ENCODE results near the gene SSBP2.
"Not testable (repeated sequence)": the region's sequence is repeated elsewhere in the genome, so short reads cannot be mapped to it uniquely, and the experiment has no call there.

SSBP2 gene

DNA sequence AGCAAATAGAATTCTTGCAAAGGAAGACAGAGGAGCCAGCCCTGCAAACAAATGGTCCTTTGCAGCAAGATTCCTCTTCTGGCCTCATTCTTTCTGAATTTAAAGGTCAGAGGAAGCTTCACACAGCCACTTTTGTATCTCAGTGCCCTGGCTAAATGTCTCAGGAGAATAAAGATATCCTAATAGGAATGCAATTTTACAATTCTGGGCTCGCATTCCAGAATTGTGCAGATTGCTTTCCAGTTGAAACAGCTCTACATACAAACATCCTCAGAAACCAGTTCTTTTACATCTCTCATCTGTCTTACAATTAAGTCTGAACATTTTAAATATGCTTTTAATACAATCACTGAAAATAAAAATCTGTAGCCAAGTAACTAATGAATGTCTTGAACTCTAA, 342.4 kb downstream of the SSBP2 start:
- no peak for DNase-seq (ENCODE audit: low read depth)
- TF ChIP-seq, protein P1, sequence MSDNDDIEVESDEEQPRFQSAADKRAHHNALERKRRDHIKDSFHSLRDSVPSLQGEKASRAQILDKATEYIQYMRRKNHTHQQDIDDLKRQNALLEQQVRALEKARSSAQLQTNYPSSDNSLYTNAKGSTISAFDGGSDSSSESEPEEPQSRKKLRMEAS (IDR thresholded peaks at IDR 0.05; ENCODE audit: low read depth, low read length) = no peak
- no peak for TF ChIP-seq POLR2A (IDR thresholded peaks at IDR 0.05; ENCODE audit: extremely low read depth, insufficient read length)
- TF ChIP-seq MYC (IDR thresholded peaks at IDR 0.05; ENCODE audit: low read depth, low read length) = no peak
- TF ChIP-seq, protein P2, sequence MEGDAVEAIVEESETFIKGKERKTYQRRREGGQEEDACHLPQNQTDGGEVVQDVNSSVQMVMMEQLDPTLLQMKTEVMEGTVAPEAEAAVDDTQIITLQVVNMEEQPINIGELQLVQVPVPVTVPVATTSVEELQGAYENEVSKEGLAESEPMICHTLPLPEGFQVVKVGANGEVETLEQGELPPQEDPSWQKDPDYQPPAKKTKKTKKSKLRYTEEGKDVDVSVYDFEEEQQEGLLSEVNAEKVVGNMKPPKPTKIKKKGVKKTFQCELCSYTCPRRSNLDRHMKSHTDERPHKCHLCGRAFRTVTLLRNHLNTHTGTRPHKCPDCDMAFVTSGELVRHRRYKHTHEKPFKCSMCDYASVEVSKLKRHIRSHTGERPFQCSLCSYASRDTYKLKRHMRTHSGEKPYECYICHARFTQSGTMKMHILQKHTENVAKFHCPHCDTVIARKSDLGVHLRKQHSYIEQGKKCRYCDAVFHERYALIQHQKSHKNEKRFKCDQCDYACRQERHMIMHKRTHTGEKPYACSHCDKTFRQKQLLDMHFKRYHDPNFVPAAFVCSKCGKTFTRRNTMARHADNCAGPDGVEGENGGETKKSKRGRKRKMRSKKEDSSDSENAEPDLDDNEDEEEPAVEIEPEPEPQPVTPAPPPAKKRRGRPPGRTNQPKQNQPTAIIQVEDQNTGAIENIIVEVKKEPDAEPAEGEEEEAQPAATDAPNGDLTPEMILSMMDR (IDR thresholded peaks at IDR 0.05; ENCODE audit: low read depth, low read length) = no peak
- no peak overlapping the region for H3K4me3 ChIP-seq (ENCODE audit: low read depth, low read length)

DNA sequence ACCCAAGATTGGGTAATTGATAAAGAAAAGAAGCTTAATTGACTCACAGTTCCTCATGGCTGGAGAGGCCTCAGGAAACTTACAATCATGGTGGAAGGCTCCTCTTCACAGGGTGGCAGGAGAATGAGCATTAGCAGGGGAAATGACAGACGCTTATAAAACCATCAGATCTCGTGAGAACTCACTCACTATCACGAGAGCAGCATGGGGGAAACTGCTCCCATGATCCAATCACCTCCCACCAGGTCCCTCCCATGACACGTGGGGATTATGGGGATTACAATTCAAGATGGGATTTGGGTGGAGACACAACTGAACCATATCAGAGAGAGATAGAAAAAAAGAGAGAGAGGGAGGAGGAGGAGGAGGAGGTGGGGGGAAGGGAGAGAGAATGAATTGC, 343.1 kb downstream of the SSBP2 start:
- DNase-seq (ENCODE audit: low read depth); H3K4me3 ChIP-seq (ENCODE audit: low read depth, low read length): not testable (repeated sequence)

DNA sequence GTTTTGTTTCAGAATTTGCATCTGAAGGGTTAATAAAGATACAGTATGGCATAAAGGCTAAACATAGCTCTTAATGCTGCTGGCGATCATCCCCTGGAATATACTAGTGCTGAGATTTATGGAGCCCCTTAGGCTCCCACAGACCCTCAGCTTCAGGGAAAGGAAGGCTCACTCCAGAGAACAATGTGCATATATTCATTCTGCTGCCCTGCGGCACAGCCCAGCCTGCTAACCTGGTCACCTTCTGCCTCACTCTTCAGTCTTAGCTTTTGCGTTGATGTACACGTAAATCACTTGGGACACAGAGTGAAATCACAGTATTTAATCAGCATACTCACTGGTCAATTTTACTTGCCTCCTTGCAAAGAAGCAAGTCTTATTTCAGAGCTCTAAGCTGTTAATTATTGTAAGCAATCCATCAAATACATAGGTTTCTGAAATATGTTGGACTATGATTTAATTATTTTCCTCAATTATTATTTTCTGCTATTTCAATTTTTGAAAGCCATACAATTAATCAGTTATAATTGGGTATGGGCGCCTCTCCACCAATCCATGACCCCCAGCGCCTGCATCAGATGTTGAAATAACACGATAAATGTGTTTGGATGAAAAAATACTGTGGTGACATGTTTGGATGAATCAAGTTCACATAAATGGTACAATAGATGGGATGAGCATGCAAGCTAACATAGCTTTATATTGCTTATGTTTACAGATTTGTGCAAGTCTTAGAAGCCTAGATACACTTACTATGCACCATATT, 345.6 kb downstream of the SSBP2 start:
- no peak overlapping the region for H3K4me3 ChIP-seq (ENCODE audit: low read depth, low read length)
- TF ChIP-seq, protein P2 (IDR thresholded peaks at IDR 0.05; ENCODE audit: low read depth, low read length) = no peak
- TF ChIP-seq POLR2A (IDR thresholded peaks at IDR 0.05; ENCODE audit: extremely low read depth, insufficient read length) (no peak), MYC (IDR thresholded peaks at IDR 0.05; ENCODE audit: low read depth, low read length) (no peak)
- TF ChIP-seq, protein P1 (IDR thresholded peaks at IDR 0.05; ENCODE audit: low read depth, low read length) = no peak

DNA sequence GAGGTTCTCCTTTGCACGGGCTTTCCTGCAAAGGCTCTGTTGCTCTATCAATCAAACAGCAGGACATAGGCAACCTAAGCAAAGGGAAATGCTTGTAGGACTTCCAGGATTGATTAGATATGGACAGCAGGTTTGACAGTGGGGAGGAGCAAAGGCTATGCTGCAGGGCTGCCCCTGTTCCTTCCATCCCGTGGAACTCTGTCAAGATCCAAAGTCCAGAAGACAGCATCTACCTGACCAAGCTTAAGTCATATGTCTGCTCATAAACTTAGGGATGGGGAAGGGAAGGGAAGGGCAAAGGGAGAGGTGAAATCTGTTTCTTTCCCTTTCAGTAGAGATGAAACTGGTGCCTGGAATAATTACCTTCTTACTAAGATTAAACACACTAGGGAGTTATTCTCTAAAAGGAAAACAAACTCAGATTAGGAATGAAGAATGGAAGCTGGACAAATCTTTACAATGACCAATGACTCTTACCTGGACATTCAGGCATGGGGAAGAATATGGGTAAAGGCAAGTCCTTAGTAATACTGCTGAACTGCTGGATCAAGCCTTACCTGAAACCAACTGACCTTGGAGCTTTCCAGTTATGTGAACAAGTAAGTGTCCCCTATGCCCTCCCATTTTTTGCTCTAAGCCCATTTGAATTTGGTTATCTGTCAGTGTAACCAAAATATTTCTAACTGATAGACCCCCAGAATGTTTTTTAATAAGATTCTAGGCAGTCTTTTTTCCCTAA, 348.5 kb downstream of the SSBP2 start:
- TF ChIP-seq MYC (IDR thresholded peaks at IDR 0.05; ENCODE audit: low read depth, low read length) = no peak
- TF ChIP-seq, protein P1 (IDR thresholded peaks at IDR 0.05; ENCODE audit: low read depth, low read length) = no peak
- no peak for TF ChIP-seq POLR2A (IDR thresholded peaks at IDR 0.05; ENCODE audit: extremely low read depth, insufficient read length)
- TF ChIP-seq, protein P2 (IDR thresholded peaks at IDR 0.05; ENCODE audit: low read depth, low read length) = no peak
- DNase-seq (ENCODE audit: low read depth) = no peak
- no peak overlapping the region for H3K4me3 ChIP-seq (ENCODE audit: low read depth, low read length)

More for the DNA sequence above, 345.6 kb downstream of the SSBP2 start:
- DNase-seq (ENCODE audit: low read depth) = no peak

DNA sequence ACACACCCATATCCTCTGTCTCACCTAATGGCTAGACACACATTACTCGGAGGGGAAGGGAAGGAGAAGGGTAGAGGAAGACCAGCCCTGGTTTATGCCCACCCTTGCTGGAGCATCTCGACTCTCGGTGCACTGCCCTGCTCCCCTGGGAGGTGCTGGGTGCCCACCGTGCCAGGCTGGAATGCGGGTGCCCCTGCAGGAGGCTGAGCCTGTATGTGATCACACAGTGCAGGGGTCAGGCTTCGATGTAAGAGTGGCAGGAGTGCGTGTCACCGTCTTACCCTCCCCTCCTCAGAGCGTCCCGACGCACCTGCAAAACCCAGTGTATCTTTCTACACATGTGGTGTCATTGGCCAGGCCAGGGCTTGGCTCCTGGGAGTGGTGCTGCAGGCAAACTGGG, 349.6 kb downstream of the SSBP2 start:
- TF ChIP-seq, protein P2 (IDR thresholded peaks at IDR 0.05; ENCODE audit: low read depth, low read length) = no peak
- no peak for TF ChIP-seq MYC (IDR thresholded peaks at IDR 0.05; ENCODE audit: low read depth, low read length)
- TF ChIP-seq, protein P1 (IDR thresholded peaks at IDR 0.05; ENCODE audit: low read depth, low read length) = no peak
- TF ChIP-seq POLR2A (IDR thresholded peaks at IDR 0.05; ENCODE audit: extremely low read depth, insufficient read length) = no peak
- no peak for DNase-seq (ENCODE audit: low read depth)
- H3K4me3 ChIP-seq (ENCODE audit: low read depth, low read length) = no peak overlapping the region

DNA sequence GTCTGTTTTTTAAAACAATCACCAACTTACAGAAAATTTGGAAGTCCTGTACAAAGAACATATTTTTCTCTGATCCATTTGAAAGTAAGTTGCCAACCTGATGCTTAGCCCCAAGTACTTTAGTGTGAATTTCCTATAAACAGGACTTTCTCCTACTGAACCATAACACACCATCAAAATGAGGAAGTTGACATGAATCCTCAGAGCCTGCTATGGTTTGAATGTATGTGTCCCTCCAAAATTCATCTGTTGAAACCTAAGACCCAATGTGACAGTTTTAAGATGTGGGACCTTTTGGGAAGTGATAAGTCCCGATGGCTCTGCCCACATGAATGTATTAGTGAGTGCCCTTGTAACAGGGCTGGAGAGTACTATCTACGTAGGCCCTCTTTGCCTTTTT, 350.5 kb downstream of the SSBP2 start:
- TF ChIP-seq, protein P2 (IDR thresholded peaks at IDR 0.05; ENCODE audit: low read depth, low read length) = no peak
- TF ChIP-seq, protein P1 (IDR thresholded peaks at IDR 0.05; ENCODE audit: low read depth, low read length) = no peak
- TF ChIP-seq POLR2A (IDR thresholded peaks at IDR 0.05; ENCODE audit: extremely low read depth, insufficient read length) (no peak), MYC (IDR thresholded peaks at IDR 0.05; ENCODE audit: low read depth, low read length) (no peak)
- DNase-seq (ENCODE audit: low read depth) = peak; percentile 43
- H3K4me3 ChIP-seq (ENCODE audit: low read depth, low read length) = no peak overlapping the region
